ENCODE data around the gene NODAL.

DNA sequence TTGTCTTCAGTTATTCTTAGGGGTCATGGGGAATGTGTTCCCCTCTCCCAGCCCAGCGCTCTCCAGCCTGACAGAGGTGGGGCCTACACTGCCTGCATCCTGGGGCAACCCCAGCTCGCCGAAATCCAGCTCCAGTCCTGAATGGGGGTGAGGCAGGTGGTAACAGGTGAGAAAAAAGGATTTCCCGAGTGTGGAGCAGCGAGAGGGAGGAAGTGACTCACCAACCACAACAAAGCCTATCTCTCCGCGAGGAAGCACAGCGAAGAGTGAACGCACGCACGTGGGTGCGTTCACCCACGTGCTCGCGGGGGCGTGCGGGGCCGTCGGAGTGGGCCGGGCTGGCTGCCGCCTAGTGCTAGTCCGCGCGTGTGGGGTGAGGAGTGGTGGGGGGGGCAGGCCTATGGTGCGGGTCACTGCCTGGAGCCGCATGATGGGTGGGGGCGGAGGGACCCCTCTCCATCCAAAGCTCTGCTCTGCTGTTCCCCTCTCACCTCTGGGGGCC is 36.2 kb upstream of the NODAL start:
- TF ChIP-seq, protein P1, sequence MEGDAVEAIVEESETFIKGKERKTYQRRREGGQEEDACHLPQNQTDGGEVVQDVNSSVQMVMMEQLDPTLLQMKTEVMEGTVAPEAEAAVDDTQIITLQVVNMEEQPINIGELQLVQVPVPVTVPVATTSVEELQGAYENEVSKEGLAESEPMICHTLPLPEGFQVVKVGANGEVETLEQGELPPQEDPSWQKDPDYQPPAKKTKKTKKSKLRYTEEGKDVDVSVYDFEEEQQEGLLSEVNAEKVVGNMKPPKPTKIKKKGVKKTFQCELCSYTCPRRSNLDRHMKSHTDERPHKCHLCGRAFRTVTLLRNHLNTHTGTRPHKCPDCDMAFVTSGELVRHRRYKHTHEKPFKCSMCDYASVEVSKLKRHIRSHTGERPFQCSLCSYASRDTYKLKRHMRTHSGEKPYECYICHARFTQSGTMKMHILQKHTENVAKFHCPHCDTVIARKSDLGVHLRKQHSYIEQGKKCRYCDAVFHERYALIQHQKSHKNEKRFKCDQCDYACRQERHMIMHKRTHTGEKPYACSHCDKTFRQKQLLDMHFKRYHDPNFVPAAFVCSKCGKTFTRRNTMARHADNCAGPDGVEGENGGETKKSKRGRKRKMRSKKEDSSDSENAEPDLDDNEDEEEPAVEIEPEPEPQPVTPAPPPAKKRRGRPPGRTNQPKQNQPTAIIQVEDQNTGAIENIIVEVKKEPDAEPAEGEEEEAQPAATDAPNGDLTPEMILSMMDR (IDR thresholded peaks at IDR 0.05) = no peak
- no peak for TF ChIP-seq POLR2AphosphoS5 (IDR thresholded peaks at IDR 0.05; ENCODE audit: low read depth, low read length)

Measured in Panc1 (cell line).